Measurements from ENCODE around the gene LPIN1.

The LPIN1 gene

GRCh38 chr2:11829947-11830707 lies 83.7 kb downstream of the LPIN1 start:
- intact Hi-C loops (cut with DNase I; ENCODE audit: low total_unique reads): loop anchor here (2.0 to 10.0 kb wide), 2 partner anchors 1105 to 1177 kb away; no protein-coding TSS in a partner anchor
- Histone ChIP-seq H3K27me3 (no peaks in the 10 kb centered on the region), H3K4me3 (peak overlapping the region; percentile 22 to 46), H3K27ac (peak overlapping the region; percentile 46 to 62), H3K4me1 (peaks cover 0 to 24% (median 13%) of the 10 kb centered on the region in 4 donors), H3K9me3 (no peaks in the 10 kb centered on the region), H3K36me3 (peaks cover 0 to 20% (median 9%) of the 10 kb centered on the region in 3 donors)
- TF ChIP-seq CTCF (IDR thresholded peaks at IDR 0.05): peak in 1 of 2 experiments; percentile 4
- peak; percentile 62 to 81 for DNase-seq

GRCh38 chr2:11830708-11831301 lies 84.4 kb downstream of the LPIN1 start:
- TF ChIP-seq CTCF (IDR thresholded peaks at IDR 0.05): no peak
- H3K27ac ChIP-seq: peak overlapping the region; percentile 46 to 62

GRCh38 chr2:11831415-11831814 lies 85.0 kb downstream of the LPIN1 start:
- TF ChIP-seq CTCF (IDR thresholded peaks at IDR 0.05): no peak
- Histone ChIP-seq H3K4me3 (no peak overlapping the region), H3K9me3 (no peaks in the 10 kb centered on the region), H3K36me3 (peaks cover 0 to 7% (median 0%) of the 10 kb centered on the region in 3 donors), H3K4me1 (peaks cover 0 to 24% (median 13%) of the 10 kb centered on the region in 4 donors), H3K27ac (no peak overlapping the region), H3K27me3 (no peaks in the 10 kb centered on the region)
- intact Hi-C loops (cut with DNase I; ENCODE audit: low total_unique reads): loop anchor here (2.0 kb wide), 1 partner anchor 1175 kb away; no protein-coding TSS in a partner anchor
- DNase-seq: no peak

More at GRCh38 chr2:11830708-11831301, 84.4 kb downstream of the LPIN1 start:
- DNase-seq: no peak
- Histone ChIP-seq H3K36me3 (peaks cover 0 to 13% (median 2%) of the 10 kb centered on the region in 3 donors), H3K27me3 (no peaks in the 10 kb centered on the region), H3K9me3 (no peaks in the 10 kb centered on the region), H3K4me1 (peaks cover 0 to 24% (median 13%) of the 10 kb centered on the region in 4 donors), H3K4me3 (peak overlapping the region; percentile 22 to 46)
- intact Hi-C loops (cut with DNase I; ENCODE audit: low total_unique reads): loop anchor here (2.0 kb wide), 1 partner anchor 1176 kb away; no protein-coding TSS in a partner anchor

- intact Hi-C loops (cut with DNase I; ENCODE audit: low total_unique reads): no loop called here
- Histone ChIP-seq H3K36me3 (no peaks in the 10 kb centered on the region), H3K4me1 (peaks cover 0 to 24% (median 13%) of the 10 kb centered on the region in 4 donors), H3K9me3 (no peaks in the 10 kb centered on the region), H3K27me3 (no peaks in the 10 kb centered on the region), H3K4me3 (no peak overlapping the region), H3K27ac (no peak overlapping the region)
- DNase-seq: no peak
- TF ChIP-seq CTCF (IDR thresholded peaks at IDR 0.05): no peak
Observed at GRCh38 chr2:11832531-11832930, 86.1 kb downstream of the LPIN1 start.

- Histone ChIP-seq H3K36me3 (no peaks in the 10 kb centered on the region), H3K9me3 (no peaks in the 10 kb centered on the region), H3K4me1 (peaks cover 0 to 24% (median 13%) of the 10 kb centered on the region in 4 donors), H3K27ac (no peak overlapping the region), H3K4me3 (no peak overlapping the region), H3K27me3 (no peaks in the 10 kb centered on the region)
- intact Hi-C loops (cut with DNase I; ENCODE audit: low total_unique reads): no loop called here
- DNase-seq: no peak
- no peak for TF ChIP-seq CTCF (IDR thresholded peaks at IDR 0.05)
Observed at GRCh38 chr2:11833601-11834000, 87.2 kb downstream of the LPIN1 start.

Measured in tibial artery (tissue), 4 donors.